HepG2 (cell line): ENCODE measurements around the gene PHRF1. TPM values are rescaled to one million over a fixed set of nuclear protein-coding genes. Genes with fewer than 3 reads are reported as not detected.

Experiments
- ATAC-seq: fragments of 200-7000 bp; cut with Tn5 transposase; 3 replicates; pipeline ENCODE4 v1.9.1; 2020; ENCODE audit warnings: mild to moderate bottlenecking, moderate library complexity
- BruUV-seq: library from RNA; stranded (reverse); fragments of 400-500 nt; replicated peaks from 2 replicates; lab custom pipeline; 2021; lab: Mats Ljungman, UMichigan
- CTCF ChIA-PET: fragments of 300-600 bp; formaldehyde crosslinking; extraction: SDS; loops from one replicate; lab custom pipeline; 2021; ENCODE audit warnings: low total read pairs, inconsistent platforms, low intra/inter-chr PET ratio; lab: Yijun Ruan, JAX
- POLR2A ChIA-PET: fragments of 350-600 bp; sonication (Branson Sonifier 250); formaldehyde crosslinking; loops from one replicate; lab custom pipeline; 2020; ENCODE audit warnings: antibody characterized with exemption, inconsistent platforms; lab: Yijun Ruan, JAX
- DNase-seq: peaks from one replicate; pipeline ENCODE4 v3.0.0-alpha.2; 2015; ENCODE audit warnings: low spot score
- FAIRE-seq: peaks from 3 replicates; lab custom pipeline; 2011; peaks lifted over from hg19 to GRCh38; lab: Jason Lieb, UNC
- H2AFZ ChIP-seq: one replicate; pipeline ENCODE4 v1.6.1; 2011; ENCODE audit warnings: low read length, inconsistent platforms
- H3K27ac ChIP-seq: fragments of 300-600 bp; 3 replicates; pipeline ENCODE4 v1.8.0; 2011; ENCODE audit warnings: mixed run types, mild to moderate bottlenecking, mixed read lengths, low read length, inconsistent platforms; ENCODE audit not compliant: insufficient read depth; ENCODE audit errors: extremely low read length
- H3K27me3 ChIP-seq, 2 experiments: fragments of 200-600 bp in 1 of 2; 2 replicates in 1 of 2; 3 replicates in 1 of 2; pipeline versions ENCODE4 v1.6.0 to v1.8.0; 2011; ENCODE audit warnings: low read length in 2 of 2, mild to moderate bottlenecking in 2 of 2, moderate library complexity in 2 of 2, inconsistent platforms in 1 of 2; ENCODE audit not compliant: insufficient read depth in 2 of 2, control insufficient read depth in 1 of 2
- H3K36me3 ChIP-seq, 2 experiments: fragments of 200-600 bp in 1 of 2; replicated peaks in 1 of 2; 2 replicates in 1 of 2; 3 replicates in 1 of 2; pipeline versions ENCODE4 v1.5.1 to v1.8.0; 2011; ENCODE audit warnings: low read length in 2 of 2, inconsistent platforms in 1 of 2; ENCODE audit not compliant: insufficient read depth in 2 of 2, control insufficient read depth in 1 of 2
- H3K4me1 ChIP-seq: 2 replicates; pipeline ENCODE4 v1.5.1; 2012; ENCODE audit warnings: low read length, inconsistent platforms; ENCODE audit not compliant: insufficient read depth
- H3K4me2 ChIP-seq: 2 replicates; pipeline ENCODE4 v1.6.0; 2011; ENCODE audit warnings: low read depth, low read length, inconsistent platforms
- H3K4me3 ChIP-seq, 3 experiments: fragments of 200-600 bp in 1 of 3; sonication (generic), shearing (Covaris generic) in 1 of 3; replicated peaks in 1 of 3; 2 replicates each; pipeline ENCODE4 v1.5.1; 2011 to 2016; ENCODE audit warnings: low read length in 3 of 3, inconsistent platforms in 2 of 3, low read depth in 2 of 3, mild to moderate bottlenecking in 2 of 3, control low read depth in 1 of 3, mixed read lengths in 1 of 3; ENCODE audit not compliant: insufficient read depth in 1 of 3
- H3K79me2 ChIP-seq: one replicate; pipeline ENCODE4 v1.6.1; 2011; ENCODE audit warnings: low read length, inconsistent platforms; ENCODE audit not compliant: insufficient read depth
- H3K9ac ChIP-seq: 2 replicates; pipeline ENCODE4 v1.6.0; 2011; ENCODE audit warnings: mild to moderate bottlenecking, low read depth, low read length, inconsistent platforms; ENCODE audit not compliant: insufficient read depth
- H3K9me3 ChIP-seq: 2 replicates; pipeline ENCODE4 v1.5.1; 2012; ENCODE audit warnings: mild to moderate bottlenecking, low read length
- H4K20me1 ChIP-seq: 2 replicates; pipeline ENCODE4 v1.6.0; 2011; ENCODE audit warnings: inconsistent platforms, mild to moderate bottlenecking, low read length, moderate library complexity; ENCODE audit not compliant: insufficient read depth
- KAT2B ChIP-seq: fragments of 150-350 bp; IDR thresholded peaks from 2 replicates; pipeline ENCODE4 v1.6.1; 2014; ENCODE audit warnings: low read depth, low read length, borderline replicate concordance
- PRDM15 ChIP-seq: sonication (generic); formaldehyde crosslinking; IDR thresholded peaks from 2 replicates; pipeline ENCODE4 v1.4.0; 2020; ENCODE audit warnings: missing genetic modification reagents
- TGIF2 ChIP-seq: IDR thresholded peaks from 2 replicates; pipeline ENCODE4 v1.6.1; 2016; ENCODE audit warnings: control low read depth, missing compliant biosample characterization
- ZNF10 ChIP-seq: sonication (generic); formaldehyde crosslinking; IDR thresholded peaks from 2 replicates; pipeline ENCODE4 v1.4.0; 2020; ENCODE audit warnings: mild to moderate bottlenecking, low read depth, missing genetic modification reagents, borderline replicate concordance
- ZNF205 ChIP-seq: IDR thresholded peaks from 2 replicates; pipeline ENCODE4 v1.6.1; 2018; ENCODE audit warnings: missing biosample characterization, missing genetic modification reagents
- ZNF230 ChIP-seq: sonication (generic); formaldehyde crosslinking; IDR thresholded peaks from 2 replicates; pipeline ENCODE4 v1.4.0; 2020; ENCODE audit warnings: mild to moderate bottlenecking, missing genetic modification reagents
- ZNF264 ChIP-seq: sonication (generic); formaldehyde crosslinking; IDR thresholded peaks from 2 replicates; pipeline ENCODE4 v1.4.0; 2020; ENCODE audit warnings: missing genetic modification reagents
- ZNF510 ChIP-seq: sonication (generic); formaldehyde crosslinking; IDR thresholded peaks from 2 replicates; pipeline ENCODE4 v1.4.0; 2020; ENCODE audit warnings: low read depth, mild to moderate bottlenecking, missing genetic modification reagents
- ZNF567 ChIP-seq: sonication (generic); formaldehyde crosslinking; IDR thresholded peaks from 2 replicates; pipeline ENCODE4 v1.8.1; 2023; ENCODE audit warnings: mild to moderate bottlenecking, missing genetic modification reagents, borderline replicate concordance
- ZNF879 ChIP-seq: sonication (generic); formaldehyde crosslinking; IDR thresholded peaks from 2 replicates; pipeline ENCODE4 v1.8.1; 2023; ENCODE audit warnings: missing genetic modification reagents
- ZSCAN22 ChIP-seq: sonication (generic); formaldehyde crosslinking; IDR thresholded peaks from 2 replicates; pipeline ENCODE4 v1.4.0; 2020; ENCODE audit warnings: mild to moderate bottlenecking, missing genetic modification reagents
- WGBS: methylation state at CpG from one replicate; pipeline ENCODE4 v1.1.6; 2017; ENCODE audit warnings: low lambda C conversion rate; 5-methylcytosine and 5-hydroxymethylcytosine counted together
- in situ Hi-C: cut with HindIII; loops from 2 replicates; pipeline ENCODE4 v1.10.0; 2017; ENCODE audit warnings: low pct_unique_long_range_greater_than_20kb; ENCODE audit not compliant: extremely low pct_ligation_motif_present
- intact Hi-C: fragments of 100-400 bp; cut with micrococcal nuclease; formaldehyde crosslinking; loops from one replicate; pipeline ENCODE4 v1.10.0; 2022; ENCODE audit not compliant: unreplicated experiment
- polyA plus RNA-seq, 8 experiments: library from polyadenylated mRNA; depleted of rRNA in 3 of 8; stranded (reverse) in 7 of 8; unstranded in 1 of 8; fragments of >200 nt; fragmentation: Illumina TruSeq in 4 of 8; extraction: Trizol in 4 of 8; gene quantifications; 2 replicates each; pipeline versions ENCODE4 v1.2.1 to v1.2.3, GENCODE V29; 2011 to 2016; ENCODE audit warnings: low read depth in 4 of 8, missing spikeins in 1 of 8, mixed read lengths in 1 of 8; ENCODE audit not compliant: insufficient read depth in 1 of 8
- total RNA-seq, 5 experiments: library from RNA; depleted of rRNA; stranded (reverse); fragments of >200 nt; fragmentation: Illumina TruSeq; extraction: Trizol; gene quantifications; 2 replicates each; pipeline ENCODE4 v1.2.3, GENCODE V29; 2016; ENCODE audit warnings: low read depth in 1 of 5

Gene PHRF1
- total and polyA plus RNA-seq, 2 of the 13 experiments (the other 11 are each of a cell fraction or from before 2014, with no cell fraction given), result 8.2 to 16.7 TPM

GRCh38 chr11:568306-569157 is 7.7 kb upstream of the PHRF1 start:
- H3K27ac ChIP-seq, result peak overlapping the region; percentile 78
- FAIRE-seq, result peak; percentile 79
- peak overlapping the region; percentile 94 for H3K4me2 ChIP-seq
- peak; percentile 83 for ATAC-seq
- H3K36me3 ChIP-seq, result peaks cover 0 to 2% of the 10 kb centered on the region in 2 experiments; a peak in 3 of 5 replicates
- H3K4me1 ChIP-seq, result peaks cover 70% of the 10 kb centered on the region
- POLR2A ChIA-PET, result interaction anchor here (0.8 to 2.9 kb wide), 8 partner anchors 7 to 251 kb away, joined by 3 to 18 read pairs (median 4); partner anchors contain the start of genes HRAS, LMNTD2 and RNH1
- BruUV-seq, result no TSS peak
- peak overlapping the region; percentile 75 to 97 (median 96) for H3K4me3 ChIP-seq
- H3K9me3 ChIP-seq, result no peaks in the 10 kb centered on the region
- peak overlapping the region; percentile 86 for H3K9ac ChIP-seq
- H3K27me3 ChIP-seq, result no peaks in the 10 kb centered on the region; a peak in 2 of 5 replicates
- intact Hi-C loops, result no loop called here
- peaks cover 16% of the 10 kb centered on the region for H3K79me2 ChIP-seq
- CTCF ChIA-PET, result no interaction called here
- peaks cover 25% of the 10 kb centered on the region; the same call in 1 of the 2 replicates for H4K20me1 ChIP-seq
- H2AFZ ChIP-seq, result no peak overlapping the region
- WGBS, result no CpG with 5 or more reads among the region's 123 CpGs
- peak; percentile 87 for DNase-seq
- in situ Hi-C loops, result no loop called here
- TF ChIP-seq TGIF2 (CRISPR knock-in tag) (no peak), ZNF264 (CRISPR knock-in tag) (no peak), KAT2B (no peak), ZNF879 (peak; percentile 33; the same call in 1 of the 2 replicates), ZNF205 (CRISPR knock-in tag) (no peak), ZNF230 (CRISPR knock-in tag) (no peak), ZNF510 (CRISPR knock-in tag) (0 out of 2 replicates have a peak, but pooled peaks have one; percentile 4), ZNF10 (CRISPR knock-in tag) (no peak), ZSCAN22 (CRISPR knock-in tag) (no peak), PRDM15 (CRISPR knock-in tag) (no peak), ZNF567 (no peak)
